Fibroblast of the aortic adventitia (primary cell): ENCODE results near the gene INTS4. TPM values are rescaled to one million over a fixed set of nuclear protein-coding genes. Genes with fewer than 3 reads are reported as not detected.
"Not testable (repeated sequence)": the region's sequence is repeated elsewhere in the genome, so short reads cannot be mapped to it uniquely, and the experiment has no call there.

Experiments
- DNase-seq: peaks from one replicate; pipeline ENCODE4 v3.0.0-alpha.2; 2010; ENCODE audit warnings: low read depth
- H3K4me3 ChIP-seq: 2 replicates; pipeline ENCODE4 v1.5.1; 2011; ENCODE audit warnings: low read depth, mild to moderate bottlenecking, control low read depth, low read length, moderate library complexity
- CTCF ChIP-seq: IDR thresholded peaks from 2 replicates; pipeline ENCODE4 v1.5.1; 2011; ENCODE audit warnings: mild to moderate bottlenecking, low read length, control low read depth, inconsistent platforms; ENCODE audit not compliant: insufficient read depth
- total RNA-seq: library from RNA; depleted of rRNA; stranded (reverse); fragments of >200 nt; gene quantifications from 2 replicates; pipeline ENCODE4 v1.2.3, GENCODE V29; 2012; ENCODE audit warnings: low replicate concordance

The INTS4 gene
- total RNA-seq, 1 donor: 52.6 TPM

- DNase-seq, H3K4me3 ChIP-seq: not testable (repeated sequence)
These were observed 76.8 kb downstream of the INTS4 start for GRCh38 chr11:77917713-77918112.

GRCh38 chr11:77914307-77914791 is 80.1 kb downstream of the INTS4 start:
- not testable (repeated sequence) for H3K4me3 ChIP-seq
- peak; percentile 88 for DNase-seq

GRCh38 chr11:77913608-77914306 is 80.7 kb downstream of the INTS4 start:
- peak; percentile 30 for DNase-seq

DNA sequence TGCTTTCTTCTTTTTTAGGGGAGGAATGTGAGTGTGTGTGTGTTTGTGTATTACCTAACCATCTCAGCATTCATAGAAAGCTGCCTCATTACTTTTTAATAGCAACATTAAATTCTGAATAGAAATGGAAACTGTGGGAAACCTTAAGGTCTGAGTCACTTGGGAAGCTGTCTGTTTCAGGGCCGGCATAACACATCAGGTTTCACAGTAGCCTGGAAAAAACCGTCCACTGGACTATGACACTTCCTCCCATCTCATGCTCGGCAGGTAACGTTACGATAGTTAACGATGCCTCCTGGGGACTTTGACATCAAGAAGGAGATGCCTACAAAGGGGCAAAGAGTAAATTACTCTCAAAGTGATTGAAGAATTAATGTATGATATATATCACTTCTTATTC is 83.6 kb downstream of the INTS4 start:
- DNase-seq, H3K4me3 ChIP-seq: not testable (repeated sequence)

More at GRCh38 chr11:77913608-77914306, 80.7 kb downstream of the INTS4 start:
- H3K4me3 ChIP-seq: not testable (repeated sequence)

GRCh38 chr11:77909277-77909676 is 85.2 kb downstream of the INTS4 start:
- TF ChIP-seq CTCF: no peak
- no peak for DNase-seq

GRCh38 chr11:77908835-77909234 is 85.6 kb downstream of the INTS4 start:
- DNase-seq: no peak
- TF ChIP-seq CTCF: no peak
- no peak overlapping the region for H3K4me3 ChIP-seq

More at GRCh38 chr11:77909277-77909676, 85.2 kb downstream of the INTS4 start:
- H3K4me3 ChIP-seq: no peak overlapping the region

GRCh38 chr11:77894949-77895348 is 99.5 kb downstream of the INTS4 start:
- not testable (repeated sequence) for DNase-seq

DNA sequence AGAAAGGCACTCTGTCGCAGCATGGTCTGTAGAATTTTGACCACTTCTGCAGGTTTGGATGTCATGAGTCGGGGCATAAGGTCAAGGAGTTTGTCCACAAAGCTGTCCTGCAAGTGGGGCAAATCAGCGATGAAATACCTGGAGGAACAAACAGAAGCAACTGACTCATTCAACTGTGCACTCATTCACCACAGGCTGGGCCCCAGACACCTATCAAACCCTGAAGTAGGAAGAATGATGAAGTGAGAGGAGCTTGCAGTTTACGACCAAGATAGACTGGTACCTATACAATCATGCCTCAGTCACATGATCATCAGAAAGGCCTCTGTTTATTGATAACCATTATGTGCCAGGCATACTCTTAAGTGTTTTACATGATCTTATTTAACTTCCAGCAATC is 102.8 kb downstream of the INTS4 start:
- DNase-seq, H3K4me3 ChIP-seq: not testable (repeated sequence)

More at GRCh38 chr11:77894949-77895348, 99.5 kb downstream of the INTS4 start:
- not testable (repeated sequence) for H3K4me3 ChIP-seq

DNA sequence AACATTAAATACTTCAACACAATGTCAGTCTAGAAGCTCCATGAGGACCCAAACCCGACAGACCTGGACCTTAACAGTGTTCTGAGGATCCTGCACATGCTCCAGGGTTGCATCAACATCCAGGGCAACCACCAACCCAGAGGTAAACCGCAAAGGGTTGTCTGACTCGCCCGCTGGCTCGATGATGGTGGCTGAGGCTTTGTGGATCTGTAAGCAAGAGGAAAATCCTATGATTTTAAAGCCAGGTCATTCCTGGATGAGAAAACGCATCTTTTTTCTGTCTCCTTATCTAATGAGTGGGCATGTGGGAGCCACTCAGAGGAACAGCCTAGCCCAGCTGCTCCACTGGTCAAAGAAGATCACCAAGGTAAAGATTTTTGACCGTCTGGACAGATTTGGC is 103.2 kb downstream of the INTS4 start:
- H3K4me3 ChIP-seq: not testable (repeated sequence)
- peak; percentile 27 for DNase-seq

DNA sequence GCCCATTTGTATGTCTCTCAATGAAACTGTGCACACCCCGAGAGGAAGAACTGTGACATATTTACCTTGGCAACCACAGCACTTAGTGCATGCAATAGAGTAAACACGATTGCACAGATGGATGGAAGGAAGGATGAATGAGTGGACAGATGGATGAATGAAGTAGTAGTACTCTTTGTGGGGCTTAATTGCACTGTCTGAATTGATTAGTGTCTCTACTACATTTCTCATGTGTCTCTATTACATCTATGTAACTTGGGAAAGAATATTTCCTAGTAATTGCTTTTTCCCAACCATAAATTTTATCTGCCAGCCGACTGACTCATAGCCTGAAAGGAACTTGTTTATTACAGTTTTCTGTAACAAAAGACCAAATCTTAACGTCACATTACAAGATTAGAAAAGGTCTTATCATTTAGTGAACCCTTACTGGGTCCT is 103.8 kb downstream of the INTS4 start:
- DNase-seq: peak; percentile 74
- H3K4me3 ChIP-seq: not testable (repeated sequence)

- not testable (repeated sequence) for H3K4me3 ChIP-seq, DNase-seq
These were observed 104.3 kb downstream of the INTS4 start for GRCh38 chr11:77890100-77890614.

GRCh38 chr11:77889045-77889444 is 105.4 kb downstream of the INTS4 start:
- DNase-seq, H3K4me3 ChIP-seq: not testable (repeated sequence)
